Cardiac fibroblast (primary cell): ENCODE measurements around the gene ADGRE3.
A peak's percentile ranks its signal among the peaks of the same experiment; 100 is the strongest.

Experiments
- DNase-seq, 2 donors: peaks; one replicate each; pipeline versions ENCODE4 v3.0.0 to v3.0.0-alpha.2; 2010; ENCODE audit warnings: low read depth in 2 of 2
- H3K4me3 ChIP-seq, 2 donors: replicated peaks in 1 of 2; 1 replicate in 1 of 2; 2 replicates in 1 of 2; pipeline ENCODE4 v1.5.1; 2011; ENCODE audit warnings: low read depth in 2 of 2, low read length in 2 of 2, mild to moderate bottlenecking in 2 of 2, moderate library complexity in 1 of 2
- CTCF ChIP-seq: IDR thresholded peaks from one replicate; pipeline ENCODE4 v1.5.1; 2011; ENCODE audit warnings: low read depth, mild to moderate bottlenecking, low read length, inconsistent platforms

The ADGRE3 gene

GRCh38 chr19:14674764-14675163 lies at the start of gene ADGRE3:
Gene ADGRE3, minus strand, starts transcription at chr19:14674844. Its CDS starts 74 bp downstream, at chr19:14674770.
- H3K4me3 ChIP-seq: no peak within 1 kb of the TSS
- DNase-seq: peak in 1 of 2 donors; percentile 46
- no peak for TF ChIP-seq CTCF

- H3K4me3 ChIP-seq: no peak overlapping the region
- no peak for DNase-seq
- TF ChIP-seq CTCF: no peak
These were observed 47.5 kb upstream of the ADGRE3 start for GRCh38 chr19:14722127-14722526.

DNA sequence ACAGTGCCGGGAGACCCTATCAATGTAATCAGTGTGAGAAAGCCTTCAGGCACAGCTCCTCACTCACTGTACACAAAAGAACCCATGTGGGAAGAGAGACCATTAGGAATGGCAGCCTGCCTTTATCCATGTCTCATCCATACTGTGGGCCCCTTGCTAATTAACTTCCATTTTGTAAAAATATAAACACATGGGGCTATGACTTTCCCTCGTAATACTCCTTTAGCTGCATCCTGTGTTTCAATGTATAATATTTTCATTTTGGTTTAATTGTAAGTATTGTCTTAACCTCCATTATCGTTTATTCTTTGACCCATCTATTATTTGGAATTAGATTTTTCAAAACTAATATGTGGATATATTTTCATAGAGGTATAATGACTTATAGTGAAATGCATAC lies 44.5 kb upstream of the ADGRE3 start:
- no peak overlapping the region for H3K4me3 ChIP-seq
- DNase-seq: no peak
- TF ChIP-seq CTCF: no peak

DNA sequence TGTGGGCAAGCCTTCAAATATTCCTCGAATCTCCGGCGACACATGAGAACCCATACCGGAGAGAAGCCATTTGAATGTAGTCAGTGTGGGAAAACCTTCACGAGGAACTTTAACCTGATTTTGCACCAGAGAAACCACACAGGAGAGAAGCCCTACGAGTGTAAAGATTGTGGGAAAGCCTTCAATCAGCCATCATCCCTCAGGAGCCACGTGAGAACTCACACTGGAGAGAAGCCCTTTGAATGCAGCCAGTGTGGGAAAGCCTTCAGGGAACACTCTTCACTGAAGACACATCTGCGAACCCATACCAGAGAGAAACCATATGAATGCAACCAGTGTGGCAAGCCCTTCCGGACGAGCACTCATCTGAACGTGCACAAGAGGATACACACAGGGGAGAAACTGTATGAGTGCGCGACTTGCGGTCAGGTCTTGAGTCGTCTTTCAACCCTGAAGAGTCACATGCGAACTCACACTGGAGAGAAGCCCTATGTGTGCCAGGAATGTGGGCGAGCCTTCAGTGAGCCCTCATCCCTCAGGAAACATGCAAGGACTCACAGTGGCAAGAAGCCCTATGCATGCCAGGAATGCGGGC lies 44.0 kb upstream of the ADGRE3 start:
- no peak for TF ChIP-seq CTCF
- peak in 1 of 2 donors; percentile 14 for DNase-seq
- H3K4me3 ChIP-seq: no peak overlapping the region

GRCh38 chr19:14715841-14716240 lies 41.2 kb upstream of the ADGRE3 start:
- no peak overlapping the region for H3K4me3 ChIP-seq
- TF ChIP-seq CTCF: no peak
- no peak for DNase-seq

DNA sequence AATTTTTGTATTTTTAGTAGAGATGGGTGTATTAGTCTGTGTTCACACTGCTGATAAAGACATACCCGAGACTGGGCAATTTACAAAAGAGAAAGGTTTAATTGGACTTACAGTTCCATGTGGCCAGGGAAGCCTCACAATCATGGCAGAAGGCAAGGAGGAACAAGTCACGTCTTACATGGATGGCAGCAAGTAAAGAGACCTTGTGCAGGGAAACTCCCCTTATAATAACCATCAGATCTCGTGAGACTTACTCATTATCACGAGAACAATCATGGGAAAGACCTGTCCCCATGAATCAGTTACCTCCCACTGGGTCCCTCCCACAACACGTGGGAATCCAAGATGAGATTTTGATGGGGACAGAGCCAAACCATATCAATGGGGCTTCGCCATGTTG lies 29.8 kb upstream of the ADGRE3 start:
- DNase-seq: no peak
- TF ChIP-seq CTCF: no peak
- H3K4me3 ChIP-seq: no peak overlapping the region

- DNase-seq: no peak
- H3K4me3 ChIP-seq: no peak overlapping the region
- no peak for TF ChIP-seq CTCF
These were observed 29.2 kb upstream of the ADGRE3 start for GRCh38 chr19:14703833-14704232.
